Left lung (tissue), 10 donors: Measurements from ENCODE around the gene TTYH2. TPM values are rescaled to one million over a fixed set of nuclear protein-coding genes. Genes with fewer than 3 reads are reported as not detected.

Experiments used
- ATAC-seq: fragments of 200-7000 bp; cut with Tn5 transposase; one replicate; pipeline ENCODE4 v1.9.1; 2020; ENCODE audit warnings: moderate library complexity
- DNase-seq, 4 donors: peaks; one replicate each; pipeline ENCODE4 v3.0.0-alpha.2; 2013 to 2020
- H3K27ac ChIP-seq, 2 donors: fragments of 200-600 bp; sonication (generic) in 1 of 2; one replicate each; pipeline versions ENCODE4 v1.5.0 to v1.8.0; 2020 to 2021
- H3K27me3 ChIP-seq, 2 donors: fragments of 200-600 bp; sonication (generic) in 1 of 2; one replicate each; pipeline versions ENCODE4 v1.5.0 to v1.8.0; 2020 to 2021
- H3K36me3 ChIP-seq, 2 donors: fragments of 200-600 bp; sonication (generic) in 1 of 2; one replicate each; pipeline versions ENCODE4 v1.5.0 to v1.8.0; 2020 to 2021
- H3K4me1 ChIP-seq, 2 donors: fragments of 200-600 bp; one replicate each; pipeline ENCODE4 v1.8.0; 2021
- H3K4me3 ChIP-seq, 2 donors: fragments of 200-600 bp; sonication (generic) in 1 of 2; one replicate each; pipeline versions ENCODE4 v1.5.0 to v1.8.0; 2020 to 2021; ENCODE audit warnings: mild to moderate bottlenecking in 1 of 2
- H3K9me3 ChIP-seq, 2 donors: fragments of 200-600 bp; sonication (generic) in 1 of 2; one replicate each; pipeline versions ENCODE4 v1.5.0 to v1.8.0; 2020 to 2021
- CTCF ChIP-seq, 2 donors: fragments of 200-600 bp; sonication (generic) in 1 of 2; IDR thresholded peaks; one replicate each; pipeline versions ENCODE4 v1.5.0 to v1.8.0; 2021; ENCODE audit warnings: antibody characterized with exemption in 2 of 2
- intact Hi-C, 2 donors: fragments of 100-400 bp; cut with DNase I; formaldehyde crosslinking; loops; one replicate each; pipeline versions ENCODE4 v1.11.2 to v1.14.2; 2022
- polyA plus RNA-seq, 6 donors: library from polyadenylated mRNA; unstranded; fragments of 120-200 nt; gene quantifications; one replicate each; pipeline ENCODE4 v1.2.1, GENCODE V29; 2013; ENCODE audit not compliant: insufficient read length in 6 of 6
- total RNA-seq, 2 donors: library from RNA; stranded (reverse); fragmentation: NEBNext Ultra II Directional; extraction: Animal tissue kit (Norgen Biotek cat#: 25700); gene quantifications; one replicate each; pipeline ENCODE4 v1.2.1, GENCODE V29; 2021
- donor health status: DM: no; HTN: yes; CAD: no.
- donor health status: DM: no; HTN: no; CAD: no.

TTYH2 gene
- total and polyA plus RNA-seq, 8 donors: 6.9 to 22.1 (median 16.5) TPM

- Histone ChIP-seq H3K27ac (no peak overlapping the region), H3K4me3 (peak overlapping the region; percentile 53 to 54), H3K36me3 (peaks cover 0 to 22% of the 10 kb centered on the region in 2 donors), H3K4me1 (peaks cover 21 to 53% of the 10 kb centered on the region in 2 donors), H3K9me3 (no peaks in the 10 kb centered on the region), H3K27me3 (peaks cover 0 to 21% of the 10 kb centered on the region in 2 donors)
- no peak for TF ChIP-seq CTCF (IDR thresholded peaks at IDR 0.05)
- intact Hi-C loops: loop anchor here in 1 of 2 donors (5.0 kb wide), 1 partner anchor 83 kb away; no protein-coding TSS in a partner anchor
- DNase-seq: peak in 3 of 4 donors; percentile 63 to 83 (median 66)
- peak; percentile 4 for ATAC-seq
These were observed 555 bp downstream of the TTYH2 start for GRCh38 chr17:74213861-74214391.

- DNase-seq (peak in 1 of 4 donors; percentile 45), ATAC-seq (no peak)
- Histone ChIP-seq H3K36me3 (peaks cover 0 to 14% of the 10 kb centered on the region in 2 donors), H3K27ac (no peak overlapping the region), H3K4me1 (peaks cover 21 to 47% of the 10 kb centered on the region in 2 donors), H3K9me3 (no peaks in the 10 kb centered on the region), H3K4me3 (peak overlapping the region in 1 of 2 donors; percentile 53), H3K27me3 (peaks cover 0 to 21% of the 10 kb centered on the region in 2 donors)
- intact Hi-C loops: loop anchor here in 1 of 2 donors (5.0 kb wide), 1 partner anchor 83 kb away; no protein-coding TSS in a partner anchor
- TF ChIP-seq CTCF (IDR thresholded peaks at IDR 0.05): no peak
These were observed 1.3 kb downstream of the TTYH2 start for GRCh38 chr17:74214484-74215341.

GRCh38 chr17:74215342-74215727, 2.0 kb downstream of the TTYH2 start:
- Histone ChIP-seq H3K9me3 (no peaks in the 10 kb centered on the region), H3K27me3 (peaks cover 0 to 21% of the 10 kb centered on the region in 2 donors), H3K27ac (no peak overlapping the region), H3K4me3 (no peak overlapping the region), H3K36me3 (peaks cover 0 to 8% of the 10 kb centered on the region in 2 donors), H3K4me1 (peaks cover 21 to 40% of the 10 kb centered on the region in 2 donors)
- no peak for TF ChIP-seq CTCF (IDR thresholded peaks at IDR 0.05)
- ATAC-seq (no peak), DNase-seq (peak in 1 of 4 donors; percentile 39)
- intact Hi-C loops: no loop called here

GRCh38 chr17:74216505-74216904, 3.1 kb downstream of the TTYH2 start:
- peaks cover 0 to 21% of the 10 kb centered on the region in 2 donors for H3K27me3 ChIP-seq
- H3K36me3 ChIP-seq: no peaks in the 10 kb centered on the region
- no peak for TF ChIP-seq CTCF (IDR thresholded peaks at IDR 0.05)
- no peak for ATAC-seq
- no peaks in the 10 kb centered on the region for H3K9me3 ChIP-seq
- no peak for DNase-seq
- H3K4me3 ChIP-seq: no peak overlapping the region
- H3K27ac ChIP-seq: no peak overlapping the region
- intact Hi-C loops: no loop called here
- H3K4me1 ChIP-seq: peaks cover 15 to 29% of the 10 kb centered on the region in 2 donors
